H1 (cell line): ENCODE measurements around the gene IL6R. TPM values are rescaled to one million over a fixed set of nuclear protein-coding genes. Genes with fewer than 3 reads are reported as not detected.

Source experiments
- MAX ChIP-seq: IDR thresholded peaks from 2 replicates; pipeline ENCODE4 v1.6.1; 2012; ENCODE audit warnings: inconsistent platforms
- NANOG ChIP-seq: IDR thresholded peaks from 2 replicates; pipeline ENCODE4 v1.6.1; 2011; ENCODE audit warnings: low read length, low read depth, mild to moderate bottlenecking, inconsistent platforms; ENCODE audit not compliant: insufficient read depth, poor library complexity, severe bottlenecking
- POLR2A ChIP-seq, 2 experiments: IDR thresholded peaks; 1 replicate in 1 of 2; 2 replicates in 1 of 2; pipeline ENCODE4 v1.6.1; 2011; ENCODE audit warnings: low read depth in 2 of 2, low read length in 2 of 2, mild to moderate bottlenecking in 2 of 2; ENCODE audit errors: control extremely low read depth in 1 of 2
- POLR2AphosphoS5 ChIP-seq: IDR thresholded peaks from 2 replicates; pipeline ENCODE4 v1.6.1; 2011; ENCODE audit warnings: low read depth, low read length
- polyA plus RNA-seq, 7 experiments: library from polyadenylated mRNA; depleted of rRNA in 3 of 7; stranded (reverse) in 5 of 7; unstranded in 2 of 7; fragments of >200 nt in 5 of 7; fragments of 200-250 nt in 2 of 7; gene quantifications; 1 replicate in 5 of 7; 2 replicates in 1 of 7; 4 replicates in 1 of 7; pipeline versions ENCODE4 v1.2.1 to v1.2.3, GENCODE V29; 2011 to 2013; ENCODE audit warnings: missing spikeins in 2 of 7, mixed read lengths in 2 of 7
- total RNA-seq: library from RNA; stranded (reverse); fragmentation: NEBNext Ultra II Directional; extraction: Animal tissue kit (Norgen Biotek cat#: 25700); gene quantifications from 2 replicates; pipeline ENCODE4 v1.2.1, GENCODE V29; 2021
- TF ChIP-seq, protein P1 (sequence below), 3 experiments: IDR thresholded peaks; 1 replicate in 2 of 3; 2 replicates in 1 of 3; pipeline versions ENCODE4 v1.5.1 to v1.6.1; 2011; ENCODE audit warnings: low read length in 3 of 3, mild to moderate bottlenecking in 3 of 3, inconsistent platforms in 2 of 3, low read depth in 1 of 3, moderate library complexity in 1 of 3; ENCODE audit not compliant: insufficient read depth in 1 of 3; ENCODE audit errors: control extremely low read depth in 1 of 3

IL6R gene
- total and polyA plus RNA-seq, 2 of the 8 experiments (the other 6 are each of a cell fraction or from before 2014, with no cell fraction given): 2.3 to 3.0 TPM

DNA sequence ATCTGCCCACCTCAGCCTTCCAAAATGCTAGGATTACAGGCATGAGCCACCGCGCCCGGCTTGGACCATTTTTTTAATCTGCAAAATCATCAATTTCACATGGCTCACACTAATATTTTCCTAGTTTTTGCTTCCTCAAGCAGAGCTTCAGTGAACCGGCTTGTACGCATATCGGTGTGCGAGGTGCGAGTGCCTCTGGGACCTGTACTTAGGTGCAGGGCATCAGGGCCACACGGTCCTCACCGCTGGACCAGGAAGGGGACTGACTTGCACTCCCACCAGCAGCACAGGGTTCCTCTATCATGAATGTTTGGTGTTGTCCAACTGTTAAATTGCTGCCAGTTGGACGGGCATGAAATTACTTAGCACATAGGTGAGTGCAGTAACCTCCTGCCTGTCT, 112.5 kb downstream of the IL6R start (continued):
- TF ChIP-seq, protein P1, sequence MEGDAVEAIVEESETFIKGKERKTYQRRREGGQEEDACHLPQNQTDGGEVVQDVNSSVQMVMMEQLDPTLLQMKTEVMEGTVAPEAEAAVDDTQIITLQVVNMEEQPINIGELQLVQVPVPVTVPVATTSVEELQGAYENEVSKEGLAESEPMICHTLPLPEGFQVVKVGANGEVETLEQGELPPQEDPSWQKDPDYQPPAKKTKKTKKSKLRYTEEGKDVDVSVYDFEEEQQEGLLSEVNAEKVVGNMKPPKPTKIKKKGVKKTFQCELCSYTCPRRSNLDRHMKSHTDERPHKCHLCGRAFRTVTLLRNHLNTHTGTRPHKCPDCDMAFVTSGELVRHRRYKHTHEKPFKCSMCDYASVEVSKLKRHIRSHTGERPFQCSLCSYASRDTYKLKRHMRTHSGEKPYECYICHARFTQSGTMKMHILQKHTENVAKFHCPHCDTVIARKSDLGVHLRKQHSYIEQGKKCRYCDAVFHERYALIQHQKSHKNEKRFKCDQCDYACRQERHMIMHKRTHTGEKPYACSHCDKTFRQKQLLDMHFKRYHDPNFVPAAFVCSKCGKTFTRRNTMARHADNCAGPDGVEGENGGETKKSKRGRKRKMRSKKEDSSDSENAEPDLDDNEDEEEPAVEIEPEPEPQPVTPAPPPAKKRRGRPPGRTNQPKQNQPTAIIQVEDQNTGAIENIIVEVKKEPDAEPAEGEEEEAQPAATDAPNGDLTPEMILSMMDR (IDR thresholded peaks at IDR 0.05; ENCODE audit: control extremely low read depth in 1 of 3, insufficient read depth in 1 of 3, low read depth in 1 of 3, low read length in 3 of 3): no peak
- no peak for TF ChIP-seq POLR2A (IDR thresholded peaks at IDR 0.05; ENCODE audit: control extremely low read depth in 1 of 2, low read depth in 2 of 2, low read length in 2 of 2)
- TF ChIP-seq POLR2AphosphoS5: no peak
- no peak for TF ChIP-seq MAX
- TF ChIP-seq NANOG: no peak

Other genes with a start within 250 kb of the IL6R start
- 572 and 586 TPM in 2 replicates for gene TPM3, start 213.2 kb upstream of the IL6R start, total RNA-seq
- 213 and 278 TPM in 2 replicates for gene TPM3, start 213.2 kb upstream of the IL6R start, polyA plus RNA-seq (2011; rRNA removed)
- not detected in 2 replicates for gene CFAP141, start 199.0 kb upstream of the IL6R start, total RNA-seq
- gene CFAP141, start 199.0 kb upstream of the IL6R start, polyA plus RNA-seq (2011; rRNA removed): not detected in 2 replicates
- gene UBAP2L, start 184.4 kb upstream of the IL6R start, total RNA-seq: 253 and 254 TPM in 2 replicates
- 303 and 349 TPM in 2 replicates for gene UBAP2L, start 184.4 kb upstream of the IL6R start, polyA plus RNA-seq (2011; rRNA removed)
- 73.7 and 82.2 TPM in 2 replicates for gene HAX1, start 132.7 kb upstream of the IL6R start, total RNA-seq
- gene HAX1, start 132.7 kb upstream of the IL6R start, polyA plus RNA-seq (2011; rRNA removed): 111 and 115 TPM in 2 replicates
- not detected in 2 replicates for gene AQP10, start 84.2 kb upstream of the IL6R start, total RNA-seq
- gene AQP10, start 84.2 kb upstream of the IL6R start, polyA plus RNA-seq (2011; rRNA removed): not detected in 2 replicates
- gene ATP8B2, start 79.8 kb upstream of the IL6R start, total RNA-seq: 59.3 and 61.4 TPM in 2 replicates
- gene ATP8B2, start 79.8 kb upstream of the IL6R start, polyA plus RNA-seq (2011; rRNA removed): 70.1 and 98.5 TPM in 2 replicates
- 0.15 TPM in 1 of 2 replicates, not detected in the other for gene TDRD10, start 96.9 kb downstream of the IL6R start, total RNA-seq
- 0.27 and 0.30 TPM in 2 replicates for gene TDRD10, start 96.9 kb downstream of the IL6R start, polyA plus RNA-seq (2011; rRNA removed)
- gene SHE, start 97.1 kb downstream of the IL6R start, total RNA-seq: 0.29 and 0.45 TPM in 2 replicates
- 0.28 and 0.44 TPM in 2 replicates for gene SHE, start 97.1 kb downstream of the IL6R start, polyA plus RNA-seq (2011; rRNA removed)
- 71.7 and 95.8 TPM in 2 replicates for gene UBE2Q1, start 153.3 kb downstream of the IL6R start, total RNA-seq
- gene UBE2Q1, start 153.3 kb downstream of the IL6R start, polyA plus RNA-seq (2011; rRNA removed): 10.2 and 13.2 TPM in 2 replicates
- gene CHRNB2, start 162.4 kb downstream of the IL6R start, total RNA-seq: 3.6 and 4.1 TPM in 2 replicates
- 3.1 and 3.4 TPM in 2 replicates for gene CHRNB2, start 162.4 kb downstream of the IL6R start, polyA plus RNA-seq (2011; rRNA removed)
- gene ADAR, start 202.8 kb downstream of the IL6R start, total RNA-seq: 235 and 242 TPM in 2 replicates
- 104 and 125 TPM in 2 replicates for gene ADAR, start 202.8 kb downstream of the IL6R start, polyA plus RNA-seq (2011; rRNA removed)